ENCODE measurements around the gene KCNN3. TPM values are rescaled to one million over a fixed set of nuclear protein-coding genes. Genes with fewer than 3 reads are reported as not detected.

The KCNN3 gene
- total RNA-seq, 1 donor from 2014 or later, result 4.3 TPM

DNA sequence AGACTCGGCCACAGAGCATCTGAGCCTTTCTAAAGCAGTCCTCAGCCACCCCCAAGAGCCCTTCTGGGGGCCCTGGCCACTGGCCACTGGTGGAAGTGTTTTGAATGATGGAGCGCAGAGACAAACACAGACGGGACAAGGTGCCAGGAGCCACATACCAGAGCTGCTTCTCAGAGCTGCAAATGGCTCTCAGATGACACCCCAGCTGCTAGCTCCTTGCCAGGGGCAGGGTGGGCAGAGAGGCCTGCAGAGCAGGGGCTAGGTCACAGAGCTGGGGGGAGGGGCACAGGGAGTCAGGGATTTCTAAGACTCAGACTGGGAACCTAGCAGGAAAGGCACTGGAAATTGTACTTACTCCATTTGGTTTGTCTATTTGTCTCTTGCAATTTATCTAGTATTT lies 30.4 kb downstream of the KCNN3 start:
- H2AFZ ChIP-seq (replicated peaks), result no peak overlapping the region
- TF ChIP-seq, protein P1, sequence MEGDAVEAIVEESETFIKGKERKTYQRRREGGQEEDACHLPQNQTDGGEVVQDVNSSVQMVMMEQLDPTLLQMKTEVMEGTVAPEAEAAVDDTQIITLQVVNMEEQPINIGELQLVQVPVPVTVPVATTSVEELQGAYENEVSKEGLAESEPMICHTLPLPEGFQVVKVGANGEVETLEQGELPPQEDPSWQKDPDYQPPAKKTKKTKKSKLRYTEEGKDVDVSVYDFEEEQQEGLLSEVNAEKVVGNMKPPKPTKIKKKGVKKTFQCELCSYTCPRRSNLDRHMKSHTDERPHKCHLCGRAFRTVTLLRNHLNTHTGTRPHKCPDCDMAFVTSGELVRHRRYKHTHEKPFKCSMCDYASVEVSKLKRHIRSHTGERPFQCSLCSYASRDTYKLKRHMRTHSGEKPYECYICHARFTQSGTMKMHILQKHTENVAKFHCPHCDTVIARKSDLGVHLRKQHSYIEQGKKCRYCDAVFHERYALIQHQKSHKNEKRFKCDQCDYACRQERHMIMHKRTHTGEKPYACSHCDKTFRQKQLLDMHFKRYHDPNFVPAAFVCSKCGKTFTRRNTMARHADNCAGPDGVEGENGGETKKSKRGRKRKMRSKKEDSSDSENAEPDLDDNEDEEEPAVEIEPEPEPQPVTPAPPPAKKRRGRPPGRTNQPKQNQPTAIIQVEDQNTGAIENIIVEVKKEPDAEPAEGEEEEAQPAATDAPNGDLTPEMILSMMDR (IDR thresholded peaks at IDR 0.05), result no peak
- no peak for TF ChIP-seq EZH2 (IDR thresholded peaks at IDR 0.05)
- no peak for TF ChIP-seq EZH2phosphoT487 (IDR thresholded peaks at IDR 0.05)
- H3K36me3 ChIP-seq, result no peaks in the 10 kb centered on the region
- no peaks in the 10 kb centered on the region for H3K36me3 Mint-ChIP-seq
- H3F3A ChIP-seq (ENCODE audit: low read depth), result peaks cover 16% of the 10 kb centered on the region
- no peaks in the 10 kb centered on the region for H4K20me1 ChIP-seq (ENCODE audit: low read depth)
- no peaks in the 10 kb centered on the region for H3K9me3 Mint-ChIP-seq
- H3K9ac ChIP-seq, result no peak overlapping the region
- no peaks in the 10 kb centered on the region for H3K79me2 ChIP-seq (ENCODE audit: low read depth)
- peaks cover 4% of the 10 kb centered on the region for H3K27me3 Mint-ChIP-seq (ENCODE audit: insufficient read depth, low read depth)
- no peak overlapping the region for H3K4me3 Mint-ChIP-seq
- peak overlapping the region; percentile 85 for H3K27ac Mint-ChIP-seq
- H3K4me1 ChIP-seq, result peaks cover 21% of the 10 kb centered on the region
- no peaks in the 10 kb centered on the region for H3K9me3 ChIP-seq (ENCODE audit: low read depth)
- peaks cover 37% of the 10 kb centered on the region for H3K4me1 Mint-ChIP-seq
- H3K4me2 ChIP-seq, result peak overlapping the region; percentile 57
- peak; percentile 49 for DNase-seq (ENCODE audit: low spot score)
- no peaks in the 10 kb centered on the region for H3K27me3 ChIP-seq
- no peak overlapping the region for H3K27ac ChIP-seq
- H3K4me3 ChIP-seq, result no peak overlapping the region

DNA sequence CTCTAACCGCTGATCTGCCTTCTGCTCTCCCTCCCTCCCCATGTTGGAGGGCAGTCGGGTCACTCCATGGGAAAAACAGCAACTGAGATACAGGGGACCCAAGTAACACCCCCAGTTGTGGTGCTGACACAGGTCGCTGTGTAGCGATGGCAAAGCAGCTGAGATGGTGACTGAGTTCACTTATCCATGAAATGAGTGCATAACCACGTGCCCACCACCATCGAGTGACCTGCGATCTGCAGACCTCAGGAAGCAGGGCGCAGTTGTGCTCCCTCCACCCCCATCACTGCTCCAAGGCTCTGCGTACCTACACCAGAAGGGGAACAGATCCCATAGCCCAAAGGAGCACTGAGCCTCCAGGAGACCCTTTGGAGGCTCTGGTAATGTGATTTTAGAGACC lies 31.1 kb downstream of the KCNN3 start:
- Mint-ChIP-seq H3K4me1 (peaks cover 34% of the 10 kb centered on the region), H3K9me3 (no peaks in the 10 kb centered on the region), H3K27me3 (ENCODE audit: insufficient read depth, low read depth) (peaks cover 4% of the 10 kb centered on the region), H3K36me3 (no peaks in the 10 kb centered on the region), H3K4me3 (no peak overlapping the region), H3K27ac (peak overlapping the region; percentile 85)
- H3K4me3 ChIP-seq, result no peak overlapping the region
- H3K36me3 ChIP-seq, result no peaks in the 10 kb centered on the region
- H2AFZ ChIP-seq (replicated peaks), result no peak overlapping the region
- H3K79me2 ChIP-seq (ENCODE audit: low read depth), result no peaks in the 10 kb centered on the region
- TF ChIP-seq, protein P1 (IDR thresholded peaks at IDR 0.05), result no peak
- TF ChIP-seq EZH2phosphoT487 (IDR thresholded peaks at IDR 0.05) (no peak), EZH2 (IDR thresholded peaks at IDR 0.05) (no peak)
- no peak overlapping the region for H3K9ac ChIP-seq
- H3K27me3 ChIP-seq, result no peaks in the 10 kb centered on the region
- H3K4me1 ChIP-seq, result peaks cover 21% of the 10 kb centered on the region
- H3F3A ChIP-seq (ENCODE audit: low read depth), result peaks cover 16% of the 10 kb centered on the region
- no peak overlapping the region for H3K27ac ChIP-seq
- H3K4me2 ChIP-seq, result no peak overlapping the region
- DNase-seq (ENCODE audit: low spot score), result no peak
- H3K9me3 ChIP-seq (ENCODE audit: low read depth), result no peaks in the 10 kb centered on the region
- no peaks in the 10 kb centered on the region for H4K20me1 ChIP-seq (ENCODE audit: low read depth)

DNA sequence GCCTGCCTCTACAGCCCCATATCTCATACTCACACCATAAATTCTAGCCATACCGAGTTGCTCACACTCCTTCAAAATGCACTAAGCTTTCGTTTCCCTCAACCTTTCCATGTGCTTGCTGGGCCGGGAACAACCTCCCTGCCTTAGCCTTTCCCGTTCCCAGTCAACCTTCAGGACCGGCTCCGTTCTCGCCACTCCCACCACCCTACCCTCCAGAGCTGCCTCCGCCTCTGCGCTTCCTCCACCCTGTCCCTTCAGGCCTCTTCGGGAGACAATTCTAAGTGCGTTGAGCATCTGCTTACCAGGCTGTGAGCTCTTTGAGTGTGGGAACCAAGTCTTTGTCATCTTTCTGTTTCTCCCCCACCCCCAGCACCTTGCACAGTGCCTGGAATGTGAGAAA lies 31.6 kb downstream of the KCNN3 start:
- H2AFZ ChIP-seq (replicated peaks), result no peak overlapping the region
- no peaks in the 10 kb centered on the region for H3K27me3 ChIP-seq
- no peak overlapping the region for H3K4me2 ChIP-seq
- no peaks in the 10 kb centered on the region for H3K79me2 ChIP-seq (ENCODE audit: low read depth)
- H3K36me3 ChIP-seq, result no peaks in the 10 kb centered on the region
- peaks cover 4% of the 10 kb centered on the region for H3K27me3 Mint-ChIP-seq (ENCODE audit: insufficient read depth, low read depth)
- H3K27ac ChIP-seq, result no peak overlapping the region
- H3K9me3 ChIP-seq (ENCODE audit: low read depth), result no peaks in the 10 kb centered on the region
- peaks cover 16% of the 10 kb centered on the region for H3F3A ChIP-seq (ENCODE audit: low read depth)
- no peaks in the 10 kb centered on the region for H4K20me1 ChIP-seq (ENCODE audit: low read depth)
- no peak overlapping the region for H3K4me3 Mint-ChIP-seq
- H3K4me3 ChIP-seq, result no peak overlapping the region
- peaks cover 21% of the 10 kb centered on the region for H3K4me1 ChIP-seq
- no peaks in the 10 kb centered on the region for H3K36me3 Mint-ChIP-seq
- H3K9me3 Mint-ChIP-seq, result no peaks in the 10 kb centered on the region
- H3K4me1 Mint-ChIP-seq, result peaks cover 29% of the 10 kb centered on the region
- peak overlapping the region; percentile 34 for H3K27ac Mint-ChIP-seq
- TF ChIP-seq, protein P1 (IDR thresholded peaks at IDR 0.05), result no peak
- TF ChIP-seq EZH2phosphoT487 (IDR thresholded peaks at IDR 0.05), result no peak
- TF ChIP-seq EZH2 (IDR thresholded peaks at IDR 0.05), result no peak
- no peak for DNase-seq (ENCODE audit: low spot score)
- H3K9ac ChIP-seq, result no peak overlapping the region
